GM18867 (cell line): Measurements from ENCODE around the gene MFAP4.

Experiments
- ATAC-seq: cut with Tn5 transposase; IDR thresholded peaks from one replicate; pipeline ENCODE4 v1.9.1; 2021; ENCODE audit warnings: mild to moderate bottlenecking, moderate library complexity; ENCODE audit not compliant: unreplicated experiment

Gene MFAP4

GRCh38 chr17:19338031-19338990 is 48.7 kb downstream of the MFAP4 start:
- ATAC-seq: no peak

DNA sequence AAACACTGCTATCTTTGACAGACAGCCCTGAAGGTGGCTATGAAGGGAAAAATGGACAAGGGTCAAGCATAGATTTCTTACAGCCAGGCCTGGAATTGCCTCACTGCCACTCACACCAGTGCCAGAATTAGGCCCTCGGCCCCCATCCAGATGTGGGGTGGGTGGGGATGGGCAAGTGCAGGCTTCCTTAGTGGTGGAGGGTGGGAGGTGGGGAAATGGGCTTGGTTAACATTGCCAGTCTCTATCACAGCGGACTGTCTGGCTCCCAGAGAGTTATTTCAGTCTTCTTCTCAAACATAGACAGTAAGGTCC is 49.3 kb downstream of the MFAP4 start:
- ATAC-seq: no peak

DNA sequence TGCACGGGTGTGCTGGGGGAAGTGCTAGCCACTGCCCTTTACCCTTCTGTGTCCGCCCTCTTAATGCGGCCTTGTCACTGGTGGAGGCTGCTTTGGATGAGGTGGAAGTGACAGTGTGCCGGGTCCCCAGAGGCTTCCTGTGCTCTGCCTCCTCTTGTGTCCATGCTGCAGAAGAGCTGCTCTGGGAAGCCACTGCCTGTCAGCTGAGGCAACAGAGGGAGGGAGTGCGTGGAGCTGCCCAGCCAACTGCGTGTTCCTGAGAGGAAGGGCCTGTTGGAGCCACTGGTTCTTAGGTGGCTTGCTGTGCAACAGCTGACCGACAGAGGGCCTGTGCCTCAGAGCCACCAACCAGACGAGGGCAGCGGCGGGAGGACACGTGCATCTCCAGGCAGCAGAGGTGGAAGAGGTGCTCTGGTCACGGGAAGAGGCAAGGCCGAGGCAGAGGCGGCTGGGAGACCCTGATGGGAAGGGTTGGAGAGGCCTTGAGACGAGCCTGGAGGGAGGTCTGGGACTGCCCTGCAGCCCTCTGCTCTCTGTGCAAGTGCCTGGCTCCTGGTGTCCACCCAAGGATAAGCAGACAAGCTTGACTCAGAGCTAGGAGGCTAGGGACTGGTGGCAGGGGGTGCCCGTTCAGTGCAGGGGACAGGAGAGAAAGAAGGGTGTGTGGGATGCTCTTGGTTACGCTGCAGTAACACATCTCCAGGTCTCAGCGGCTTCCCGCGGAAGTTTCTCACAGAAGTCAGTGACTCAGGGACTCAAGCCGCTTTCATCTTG is 49.9 kb downstream of the MFAP4 start:
- no peak for ATAC-seq

DNA sequence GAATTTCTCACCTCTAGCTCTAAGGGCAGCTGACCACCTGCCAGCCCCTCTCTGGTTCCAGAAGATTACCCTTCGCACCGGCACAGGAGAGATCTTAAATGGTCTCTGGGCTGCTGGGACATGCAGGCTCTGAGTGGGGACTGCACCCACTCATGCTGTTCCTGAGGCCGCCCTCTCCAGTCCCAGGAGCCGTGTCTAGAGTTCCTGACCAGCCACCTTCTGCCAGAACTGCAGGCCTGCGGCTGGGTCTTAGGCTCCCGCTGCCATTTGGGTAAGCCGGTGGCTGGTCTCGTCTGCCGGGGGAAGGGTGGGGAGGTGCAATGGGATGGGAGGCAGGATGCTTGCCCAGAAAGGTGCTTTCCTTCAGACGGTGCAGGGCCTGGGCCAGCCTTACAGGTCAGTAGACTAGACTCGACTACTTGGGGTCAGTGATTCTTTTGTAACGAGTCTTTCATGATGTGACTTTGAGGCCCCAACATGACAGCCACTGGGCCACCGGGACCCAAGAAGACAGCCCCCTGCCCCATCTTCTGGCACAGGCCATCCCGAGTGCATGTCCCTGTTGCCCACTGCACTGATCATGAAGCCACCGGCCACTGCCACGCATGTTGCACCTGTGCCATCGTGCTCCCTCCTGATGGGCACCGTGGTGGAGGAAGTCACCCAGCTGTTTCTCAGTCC is 50.9 kb downstream of the MFAP4 start:
- no peak for ATAC-seq

- ATAC-seq: no peak
These were observed 52.7 kb downstream of the MFAP4 start for GRCh38 chr17:19334331-19334730.

- ATAC-seq: no peak
These were observed 53.2 kb downstream of the MFAP4 start for GRCh38 chr17:19333736-19334290.
